HG03175 (cell line): ENCODE measurements around the gene ZNF687.

Experiments used
- ATAC-seq: cut with Tn5 transposase; IDR thresholded peaks from one replicate; pipeline ENCODE4 v1.9.1; 2021; ENCODE audit warnings: mild to moderate bottlenecking, moderate library complexity; ENCODE audit not compliant: unreplicated experiment

ZNF687 gene, protein sequence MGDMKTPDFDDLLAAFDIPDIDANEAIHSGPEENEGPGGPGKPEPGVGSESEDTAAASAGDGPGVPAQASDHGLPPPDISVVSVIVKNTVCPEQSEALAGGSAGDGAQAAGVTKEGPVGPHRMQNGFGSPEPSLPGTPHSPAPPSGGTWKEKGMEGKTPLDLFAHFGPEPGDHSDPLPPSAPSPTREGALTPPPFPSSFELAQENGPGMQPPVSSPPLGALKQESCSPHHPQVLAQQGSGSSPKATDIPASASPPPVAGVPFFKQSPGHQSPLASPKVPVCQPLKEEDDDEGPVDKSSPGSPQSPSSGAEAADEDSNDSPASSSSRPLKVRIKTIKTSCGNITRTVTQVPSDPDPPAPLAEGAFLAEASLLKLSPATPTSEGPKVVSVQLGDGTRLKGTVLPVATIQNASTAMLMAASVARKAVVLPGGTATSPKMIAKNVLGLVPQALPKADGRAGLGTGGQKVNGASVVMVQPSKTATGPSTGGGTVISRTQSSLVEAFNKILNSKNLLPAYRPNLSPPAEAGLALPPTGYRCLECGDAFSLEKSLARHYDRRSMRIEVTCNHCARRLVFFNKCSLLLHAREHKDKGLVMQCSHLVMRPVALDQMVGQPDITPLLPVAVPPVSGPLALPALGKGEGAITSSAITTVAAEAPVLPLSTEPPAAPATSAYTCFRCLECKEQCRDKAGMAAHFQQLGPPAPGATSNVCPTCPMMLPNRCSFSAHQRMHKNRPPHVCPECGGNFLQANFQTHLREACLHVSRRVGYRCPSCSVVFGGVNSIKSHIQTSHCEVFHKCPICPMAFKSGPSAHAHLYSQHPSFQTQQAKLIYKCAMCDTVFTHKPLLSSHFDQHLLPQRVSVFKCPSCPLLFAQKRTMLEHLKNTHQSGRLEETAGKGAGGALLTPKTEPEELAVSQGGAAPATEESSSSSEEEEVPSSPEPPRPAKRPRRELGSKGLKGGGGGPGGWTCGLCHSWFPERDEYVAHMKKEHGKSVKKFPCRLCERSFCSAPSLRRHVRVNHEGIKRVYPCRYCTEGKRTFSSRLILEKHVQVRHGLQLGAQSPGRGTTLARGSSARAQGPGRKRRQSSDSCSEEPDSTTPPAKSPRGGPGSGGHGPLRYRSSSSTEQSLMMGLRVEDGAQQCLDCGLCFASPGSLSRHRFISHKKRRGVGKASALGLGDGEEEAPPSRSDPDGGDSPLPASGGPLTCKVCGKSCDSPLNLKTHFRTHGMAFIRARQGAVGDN

DNA sequence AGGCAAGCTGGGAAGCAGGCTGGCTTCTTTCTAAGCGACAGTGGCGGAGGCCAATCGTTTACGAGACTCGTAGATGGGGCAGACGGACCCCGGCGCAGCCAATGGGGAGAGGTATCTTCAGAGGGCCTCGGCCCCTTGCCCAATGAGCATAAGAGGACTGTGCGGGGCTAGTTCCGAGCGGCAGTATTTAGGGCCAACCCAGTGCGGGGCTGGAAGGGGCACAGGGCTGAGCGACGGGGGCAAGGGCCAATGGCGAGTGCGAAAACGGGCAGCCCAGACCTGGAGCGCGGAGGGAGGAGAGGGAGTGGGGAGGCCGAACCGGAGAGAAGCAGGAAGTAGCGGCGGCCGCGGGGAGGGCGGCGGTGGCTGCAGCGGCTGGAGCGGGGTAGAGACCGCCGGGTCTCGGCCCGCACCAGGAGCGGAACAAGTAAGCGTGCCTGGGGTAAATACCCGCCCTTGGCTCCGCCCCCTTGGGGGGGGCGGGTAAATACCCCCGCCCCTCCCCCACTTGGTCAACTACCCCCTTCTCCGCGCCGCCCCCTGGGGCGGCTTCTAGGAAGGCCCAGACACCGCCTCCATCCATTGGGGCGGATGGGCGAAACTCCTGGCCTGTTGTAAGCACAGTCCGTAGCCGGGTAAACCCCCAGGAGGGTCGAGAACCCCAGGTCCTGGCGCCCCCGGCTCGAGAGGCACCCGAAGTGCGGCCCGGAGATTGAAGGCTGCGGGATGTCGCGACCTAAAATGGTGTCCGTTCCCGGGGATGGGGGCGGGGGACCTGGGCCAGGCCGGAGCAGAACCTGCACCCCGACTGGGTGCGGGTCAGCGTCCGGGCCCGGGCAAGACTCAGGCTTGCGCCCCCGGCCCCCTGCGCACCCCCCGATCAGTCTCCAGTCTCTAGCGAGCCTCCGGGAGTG is at the start of gene ZNF687:
ZNF687 (plus strand) TSS at position 331 of the 914 bp plus-strand sequence. CDS start 3,993 bp downstream, outside the sequence.
- peak; percentile 91 for ATAC-seq

DNA sequence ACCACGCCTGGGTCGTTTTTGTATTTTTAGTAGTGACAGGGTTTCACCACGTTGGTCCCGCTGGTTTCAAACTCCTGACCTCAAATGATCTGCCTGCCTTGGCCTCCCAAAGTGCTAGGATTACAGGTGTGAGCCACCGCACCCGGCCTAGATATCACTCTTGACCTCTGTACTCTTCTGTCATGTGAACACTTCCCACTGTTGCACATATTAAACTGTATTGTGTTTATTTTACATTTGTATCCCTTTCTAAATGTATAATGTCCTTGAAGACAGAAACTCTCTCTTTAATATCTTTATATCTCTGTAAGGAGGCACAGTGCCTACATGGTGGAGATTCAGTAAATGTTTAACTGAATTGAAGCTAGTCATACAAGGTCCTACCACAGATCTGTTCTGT is 46.9 kb upstream of the ZNF687 start:
- no peak for ATAC-seq

DNA sequence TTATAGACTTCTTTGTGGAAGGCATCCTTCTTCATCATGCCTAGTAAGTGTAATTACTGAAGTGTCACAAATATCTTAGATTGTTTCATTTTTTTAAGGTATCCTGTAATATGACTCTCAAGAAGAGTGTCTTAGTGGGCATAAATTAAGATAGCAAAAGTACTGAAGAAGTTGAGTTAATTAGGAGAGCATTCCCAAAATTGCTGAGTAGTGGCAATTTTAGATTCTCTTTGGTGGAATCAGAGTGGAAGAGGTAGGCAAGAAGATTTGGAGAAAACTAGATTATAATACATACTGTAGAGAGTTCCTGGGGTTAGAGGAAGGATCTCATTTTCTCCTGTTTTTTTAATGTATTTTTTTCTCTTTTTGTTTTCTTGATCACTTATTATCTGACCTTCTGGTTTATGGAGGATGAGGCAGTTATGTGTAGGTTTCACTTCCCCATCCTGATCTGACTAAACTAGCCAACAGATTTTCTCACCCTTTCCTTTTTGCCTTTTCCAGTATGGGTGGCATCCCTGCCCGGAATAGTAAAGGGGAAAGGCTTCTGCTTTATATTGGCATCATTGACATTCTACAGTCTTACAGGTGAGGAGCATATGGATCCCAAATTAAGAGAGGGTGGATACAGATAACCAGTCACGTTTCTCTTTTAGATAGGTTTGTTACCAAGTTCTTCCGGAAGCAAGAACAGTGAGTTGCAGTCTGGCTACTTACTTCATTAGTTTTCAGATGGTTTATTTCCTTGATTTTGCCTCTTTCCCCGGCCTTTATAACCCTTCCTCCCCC is 44.2 kb upstream of the ZNF687 start:
- ATAC-seq = no peak

DNA sequence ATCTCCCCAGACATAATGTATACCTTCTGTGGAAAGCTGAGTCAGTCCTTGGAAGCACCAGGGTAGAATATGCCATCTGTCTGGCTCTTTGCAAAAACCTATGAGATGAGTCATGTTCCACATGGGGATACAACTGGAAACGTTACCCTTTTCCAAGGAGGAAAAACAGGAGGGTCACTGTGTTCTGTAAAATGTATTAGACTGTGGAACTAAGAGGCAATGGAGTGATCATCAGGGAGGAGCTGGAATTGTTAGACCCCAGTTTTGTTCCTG is 43.7 kb upstream of the ZNF687 start:
- ATAC-seq = no peak

DNA sequence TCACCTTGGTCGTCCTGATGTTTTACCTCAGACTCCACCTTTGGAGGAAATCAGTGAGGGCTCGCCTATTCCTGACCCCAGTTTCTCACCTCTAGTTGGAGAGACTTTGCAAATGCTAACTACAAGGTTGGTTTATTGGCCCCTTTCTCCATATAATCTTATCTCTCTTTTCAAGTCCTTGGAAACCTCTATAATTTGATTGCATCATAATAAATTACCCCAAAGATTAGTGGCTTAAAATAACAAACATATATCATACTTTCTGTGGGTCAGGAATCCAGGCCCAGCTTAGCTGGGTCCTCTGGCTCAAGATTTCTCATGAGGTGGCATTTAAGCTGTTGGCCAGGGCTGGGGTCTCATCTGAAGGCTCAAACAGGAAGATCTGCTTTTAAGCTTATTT is 39.7 kb upstream of the ZNF687 start:
- ATAC-seq = no peak

DNA sequence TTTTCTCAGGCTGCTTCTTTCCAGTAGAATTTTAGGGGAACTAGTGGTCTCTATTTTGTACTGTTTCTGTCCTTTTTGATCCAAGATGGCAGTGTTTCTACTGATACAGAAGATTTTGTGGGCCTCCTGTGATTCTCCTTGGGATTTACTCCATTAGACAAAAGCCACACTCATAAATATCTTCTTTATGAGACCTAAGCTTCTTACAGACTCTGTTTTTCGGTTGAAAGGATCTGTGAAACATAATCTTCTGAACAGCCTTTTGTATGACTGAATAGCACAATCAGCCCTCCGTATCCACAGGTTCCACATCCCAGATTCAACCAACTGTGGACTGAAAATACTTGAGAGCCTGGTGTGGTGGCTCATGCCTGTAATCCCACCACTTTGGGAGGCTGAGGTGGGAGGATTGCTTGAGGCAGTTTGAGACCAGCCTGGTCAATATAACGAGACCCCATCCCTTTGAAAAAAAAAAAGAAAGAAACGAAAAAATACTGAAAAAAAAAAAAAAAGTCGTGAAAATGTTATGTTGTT is 38.3 kb upstream of the ZNF687 start:
- no peak for ATAC-seq

DNA sequence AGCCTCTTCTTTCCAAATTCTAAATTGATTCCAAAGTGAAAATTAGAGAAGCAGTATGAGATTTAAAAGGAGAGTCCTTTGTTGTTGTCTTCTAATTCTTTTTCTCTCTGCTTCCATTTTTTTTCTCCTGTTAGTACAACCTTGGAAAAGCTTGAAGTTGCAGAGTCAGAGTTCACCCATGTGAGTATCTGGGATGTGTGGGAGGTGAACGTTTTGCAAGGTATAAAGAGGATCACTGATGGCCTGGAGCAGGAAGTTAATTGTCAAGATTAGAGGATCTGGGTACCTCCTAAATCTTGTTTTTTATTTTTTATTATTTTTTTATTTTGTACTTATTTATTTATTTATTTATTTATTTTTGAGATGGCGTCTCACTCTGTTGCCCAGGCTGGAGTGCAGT is 35.3 kb upstream of the ZNF687 start:
- no peak for ATAC-seq

DNA sequence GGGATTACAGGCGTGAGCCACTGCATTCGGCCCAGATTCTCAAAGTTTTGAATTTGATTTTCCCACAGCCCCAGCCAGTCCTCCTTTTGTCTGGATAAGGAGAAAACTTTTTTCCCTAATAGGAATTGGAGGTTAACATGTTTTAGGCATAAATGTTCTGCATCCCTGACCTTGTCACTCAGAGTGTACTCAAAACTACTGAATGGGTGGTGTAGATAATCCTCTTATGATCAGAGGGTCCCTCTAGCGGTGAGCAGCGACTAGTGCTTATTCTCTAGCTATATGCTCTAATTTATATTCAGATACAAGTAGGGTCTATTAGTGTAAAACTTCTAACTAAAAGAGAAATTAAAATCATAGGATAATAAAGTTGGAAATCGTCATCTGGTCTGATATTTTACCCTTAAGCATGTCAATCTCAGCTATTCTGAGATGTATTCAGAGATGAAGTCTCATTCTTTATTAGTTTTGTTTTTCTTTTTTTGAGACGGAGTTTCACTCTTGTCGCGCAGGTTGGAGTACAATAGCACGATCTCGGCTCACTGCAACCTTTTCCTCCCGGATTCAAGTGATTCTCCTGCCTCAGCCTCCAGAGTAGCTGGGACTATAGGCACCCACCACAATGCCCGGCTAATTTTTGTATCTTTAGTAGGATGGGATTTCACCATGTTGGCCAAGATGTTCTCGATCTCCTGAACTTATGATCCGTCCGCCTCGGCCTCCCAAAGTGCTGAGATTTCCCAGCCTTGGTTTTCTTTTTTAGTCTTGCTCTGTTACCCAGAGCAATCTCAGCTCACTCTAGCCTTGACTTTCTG is 30.2 kb upstream of the ZNF687 start:
- ATAC-seq = peak; percentile 35

DNA sequence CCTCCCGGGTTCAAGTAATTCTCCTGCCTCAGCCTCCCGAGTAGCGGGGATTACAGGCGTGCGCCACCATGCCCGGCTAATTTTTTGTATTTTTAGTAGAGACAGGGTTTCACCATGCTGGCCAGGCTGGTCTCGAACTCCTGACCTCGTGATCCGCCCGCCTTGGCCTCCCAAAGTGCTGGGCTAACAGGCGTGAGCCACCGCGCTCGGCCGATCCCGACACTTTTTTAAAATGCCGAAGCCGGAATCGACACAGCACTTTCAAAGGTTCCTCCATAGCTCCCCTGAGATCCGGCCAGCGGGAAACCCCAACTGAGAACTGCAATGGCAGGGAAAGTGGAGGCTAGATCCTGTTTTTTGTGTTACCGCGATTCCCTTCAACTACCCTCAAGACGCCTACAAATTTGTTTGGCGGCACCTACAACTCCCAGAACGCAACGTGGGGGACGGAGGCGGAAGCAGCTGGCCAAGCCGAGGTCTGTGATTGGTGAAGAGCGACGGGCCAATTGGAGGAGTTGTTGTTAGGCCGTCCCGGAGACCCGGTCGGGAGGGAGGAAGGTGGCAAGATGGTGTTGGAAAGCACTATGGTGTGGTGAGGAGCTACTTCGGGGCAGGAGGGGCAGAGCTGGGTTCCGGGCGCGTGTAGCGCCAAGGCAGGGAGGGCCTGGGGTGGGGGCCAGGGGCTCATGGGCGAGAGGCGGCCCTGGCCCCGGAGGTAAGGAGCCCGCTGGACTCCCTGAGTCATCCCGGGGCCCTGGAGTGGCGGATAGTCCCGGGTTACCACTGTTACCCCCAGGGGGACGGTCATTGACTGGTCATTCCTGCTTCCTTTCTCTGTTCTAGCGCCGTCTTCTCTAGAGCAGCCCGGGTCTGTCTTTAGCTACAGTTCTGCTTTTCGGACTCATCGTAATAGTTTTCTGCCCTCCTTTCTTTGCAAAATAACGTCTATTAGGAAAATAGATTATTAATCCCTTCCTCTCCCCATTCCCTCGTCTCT is 27.6 kb upstream of the ZNF687 start, which contains the start of gene PSMD4:
PSMD4 (plus strand) TSS at position 518 of the 997 bp plus-strand sequence; CDS start at position 567, 49 bp downstream.
- ATAC-seq = peak; percentile 92

DNA sequence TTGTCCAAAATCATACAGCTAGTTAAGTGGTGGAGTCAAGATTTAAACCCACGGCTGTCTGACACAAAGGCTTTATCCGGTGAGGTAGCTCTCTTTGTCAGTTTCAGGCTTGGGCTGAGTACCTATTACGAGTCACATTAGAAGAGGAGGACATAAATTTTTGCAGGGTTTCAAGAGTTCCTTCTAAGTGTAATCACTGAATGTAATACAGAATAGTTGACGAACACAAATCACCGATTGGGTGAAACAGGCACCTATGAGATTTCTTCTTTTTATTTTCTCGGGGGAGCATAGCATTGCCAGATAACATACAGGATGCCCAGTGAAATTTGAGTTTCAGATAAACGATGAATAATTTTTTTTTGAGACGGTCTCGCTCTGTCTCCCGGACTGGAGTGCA is 26.7 kb upstream of the ZNF687 start:
- ATAC-seq = no peak

DNA sequence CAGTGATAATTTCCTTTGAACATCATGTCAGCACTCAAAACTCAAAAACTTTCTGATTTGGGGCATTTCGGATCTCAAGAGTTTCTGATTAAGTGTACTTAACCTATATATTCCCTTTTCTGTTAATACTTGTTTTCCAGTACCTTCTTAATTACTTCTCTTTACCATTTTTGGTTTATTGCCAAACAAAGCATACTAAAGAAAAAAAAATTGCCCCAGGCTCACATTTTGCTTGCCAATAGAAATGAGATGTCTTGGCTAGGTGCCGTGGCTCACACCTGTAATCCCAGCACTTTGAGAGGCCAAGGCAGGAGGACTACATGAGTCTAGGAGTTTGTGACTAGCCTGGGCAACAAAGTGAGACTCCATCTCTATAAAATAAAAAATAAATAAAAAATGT is 22.7 kb upstream of the ZNF687 start:
- ATAC-seq = no peak

DNA sequence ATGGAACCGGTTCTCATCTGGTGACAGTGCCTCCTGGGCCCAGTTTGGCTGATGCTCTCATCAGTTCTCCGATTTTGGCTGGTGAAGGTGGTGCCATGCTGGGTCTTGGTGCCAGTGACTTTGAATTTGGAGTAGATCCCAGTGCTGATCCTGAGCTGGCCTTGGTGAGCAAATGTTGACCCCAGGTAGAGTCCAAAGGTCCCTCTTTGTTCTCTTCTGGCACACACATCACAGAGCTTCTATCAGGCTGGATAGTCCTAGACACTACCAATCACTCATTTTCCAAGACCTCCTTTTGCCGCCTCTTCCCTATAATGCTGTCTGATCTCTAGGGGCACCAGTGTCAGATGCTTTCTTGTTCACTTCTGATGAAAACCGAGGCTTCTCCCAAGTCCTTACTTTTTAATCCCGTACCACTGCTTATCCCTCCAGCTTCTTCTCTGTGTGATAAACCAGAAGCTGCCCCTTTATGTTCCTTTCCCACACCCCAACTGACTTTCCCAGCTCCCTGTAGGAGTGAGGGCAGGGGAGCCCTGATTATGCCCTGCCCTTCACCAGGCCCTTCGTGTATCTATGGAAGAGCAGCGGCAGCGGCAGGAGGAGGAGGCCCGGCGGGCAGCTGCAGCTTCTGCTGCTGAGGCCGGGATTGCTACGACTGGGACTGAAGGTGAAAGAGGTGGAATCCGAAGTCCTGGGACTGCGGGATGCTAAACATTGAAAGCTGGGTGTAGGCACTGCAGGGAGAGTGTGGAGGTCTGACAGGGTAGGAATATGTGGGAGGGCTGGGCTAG is 16.5 kb upstream of the ZNF687 start:
- ATAC-seq = no peak

DNA sequence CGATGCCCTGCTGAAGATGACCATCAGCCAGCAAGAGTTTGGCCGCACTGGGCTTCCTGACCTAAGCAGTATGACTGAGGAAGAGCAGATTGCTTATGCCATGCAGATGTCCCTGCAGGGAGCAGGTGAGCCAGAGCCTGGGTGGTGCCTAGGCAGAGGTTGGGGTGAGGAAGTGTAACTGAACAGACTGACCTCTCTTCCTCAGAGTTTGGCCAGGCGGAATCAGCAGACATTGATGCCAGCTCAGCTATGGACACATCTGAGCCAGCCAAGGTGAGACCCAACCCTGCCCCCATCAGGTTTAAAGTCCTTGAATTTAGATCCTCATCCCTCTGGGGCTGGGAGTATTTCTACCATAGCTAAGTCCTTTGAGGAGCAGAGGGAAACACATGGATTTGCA is 15.8 kb upstream of the ZNF687 start:
- no peak for ATAC-seq

DNA sequence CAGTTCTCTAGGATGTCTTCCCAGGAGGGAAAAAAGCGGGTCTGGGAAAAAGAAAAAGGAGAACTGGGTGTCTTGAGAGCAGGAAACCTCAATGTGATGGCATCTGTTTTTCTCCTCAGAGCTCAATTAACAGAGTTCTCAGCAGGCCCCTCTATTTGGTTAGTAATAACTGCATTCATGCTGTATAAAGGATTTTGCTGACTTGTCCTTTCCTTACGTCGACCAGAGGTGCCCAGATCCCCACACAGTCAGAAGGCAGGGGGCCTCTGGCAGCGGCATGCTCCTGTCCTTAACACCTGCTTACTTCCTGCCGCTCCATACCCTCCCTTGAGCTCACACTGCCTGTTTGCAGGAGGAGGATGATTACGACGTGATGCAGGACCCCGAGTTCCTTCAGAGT is 15.3 kb upstream of the ZNF687 start:
- no peak for ATAC-seq

DNA sequence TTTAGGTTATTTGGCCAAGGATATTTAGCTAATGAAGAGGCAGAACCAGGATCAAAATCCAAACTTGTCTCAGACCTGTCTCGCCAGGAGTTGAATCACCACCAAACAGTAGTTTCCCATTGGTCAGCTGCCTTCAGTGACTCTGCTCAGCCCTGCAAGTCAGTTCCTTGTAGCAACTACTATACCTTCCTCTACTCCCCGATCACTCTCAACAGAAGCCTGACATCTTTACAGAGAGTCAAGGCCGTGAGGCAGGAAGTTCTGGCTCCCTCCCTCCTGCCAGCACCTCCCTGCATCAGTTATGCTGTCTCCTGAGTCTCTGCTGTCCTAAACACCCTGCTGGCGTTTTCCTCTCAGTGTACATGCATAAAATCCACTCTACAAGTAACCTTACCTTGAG is 14.3 kb upstream of the ZNF687 start:
- ATAC-seq = no peak

DNA sequence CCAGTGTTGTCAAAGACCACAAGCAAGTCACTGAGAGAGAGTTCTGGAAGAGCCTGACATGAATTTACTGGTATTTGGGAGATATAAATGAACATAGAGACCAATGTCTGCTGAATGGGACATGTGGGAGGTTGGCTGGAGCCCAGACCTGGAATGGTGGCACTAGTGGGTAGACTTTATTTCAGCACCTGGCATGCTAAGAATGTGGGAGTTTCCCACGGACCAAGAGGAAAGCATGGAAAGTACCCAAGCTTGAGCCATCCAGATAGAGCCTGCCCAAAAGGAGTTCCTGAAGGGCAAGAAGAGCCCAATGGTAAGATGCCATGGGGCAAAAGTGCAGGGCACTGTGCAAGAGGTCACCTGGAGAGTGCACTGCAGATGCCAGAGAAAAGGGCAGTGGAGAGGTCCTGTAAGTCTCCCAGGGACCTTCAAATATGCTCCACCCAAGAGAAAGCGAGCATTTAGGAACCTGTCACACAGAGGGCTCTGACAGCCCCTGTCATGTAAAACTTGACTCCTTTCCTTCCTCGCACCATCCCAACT is 8.1 kb upstream of the ZNF687 start:
- no peak for ATAC-seq
